Glutamatergic neuron (in vitro differentiated cells): Measurements from ENCODE around the gene HS6ST2. TPM values are rescaled to one million over a fixed set of nuclear protein-coding genes. Genes with fewer than 3 reads are reported as not detected.
A peak's percentile ranks its signal among the peaks of the same experiment; 100 is the strongest.

Source experiments
- DNase-seq: peaks from one replicate; pipeline ENCODE4 v3.0.0; 2022
- H3K27ac Mint-ChIP-seq: one replicate; pipeline ENCODE4 v1.8.0; 2020; ENCODE audit warnings: mild to moderate bottlenecking, mixed read lengths, inconsistent platforms; ENCODE audit not compliant: unreplicated experiment
- H3K27me3 Mint-ChIP-seq: one replicate; pipeline ENCODE4 v1.8.0; 2020; ENCODE audit warnings: mild to moderate bottlenecking, moderate library complexity, mixed read lengths, inconsistent platforms; ENCODE audit not compliant: unreplicated experiment
- H3K36me3 Mint-ChIP-seq: one replicate; pipeline ENCODE4 v1.8.0; 2020; ENCODE audit warnings: mild to moderate bottlenecking, mixed read lengths, inconsistent platforms; ENCODE audit not compliant: unreplicated experiment
- H3K4me1 Mint-ChIP-seq: one replicate; pipeline ENCODE4 v1.8.0; 2020; ENCODE audit warnings: mild to moderate bottlenecking, low read depth, mixed read lengths, inconsistent platforms; ENCODE audit not compliant: unreplicated experiment
- H3K4me3 Mint-ChIP-seq: one replicate; pipeline ENCODE4 v1.8.0; 2020; ENCODE audit warnings: mild to moderate bottlenecking, mixed read lengths, inconsistent platforms; ENCODE audit not compliant: unreplicated experiment
- H3K9me3 Mint-ChIP-seq: one replicate; pipeline ENCODE4 v1.8.0; 2020; ENCODE audit warnings: mild to moderate bottlenecking, moderate library complexity, mixed read lengths, inconsistent platforms; ENCODE audit not compliant: unreplicated experiment
- total RNA-seq: library from RNA; stranded (reverse); fragmentation: NEBNext Ultra II Directional; extraction: Animal tissue kit (Norgen Biotek cat#: 25700); gene quantifications from one replicate; pipeline ENCODE4 v1.2.1, GENCODE V29; 2021; ENCODE audit not compliant: unreplicated experiment
- TF ChIP-seq, protein P1 (sequence below): fragments of 200-600 bp; sonication (generic); IDR thresholded peaks from one replicate; pipeline ENCODE4 v1.5.0; 2021; ENCODE audit not compliant: partially characterized antibody, unreplicated experiment

HS6ST2 gene
- total RNA-seq, 1 donor from 2014 or later: 2.9 TPM

DNA sequence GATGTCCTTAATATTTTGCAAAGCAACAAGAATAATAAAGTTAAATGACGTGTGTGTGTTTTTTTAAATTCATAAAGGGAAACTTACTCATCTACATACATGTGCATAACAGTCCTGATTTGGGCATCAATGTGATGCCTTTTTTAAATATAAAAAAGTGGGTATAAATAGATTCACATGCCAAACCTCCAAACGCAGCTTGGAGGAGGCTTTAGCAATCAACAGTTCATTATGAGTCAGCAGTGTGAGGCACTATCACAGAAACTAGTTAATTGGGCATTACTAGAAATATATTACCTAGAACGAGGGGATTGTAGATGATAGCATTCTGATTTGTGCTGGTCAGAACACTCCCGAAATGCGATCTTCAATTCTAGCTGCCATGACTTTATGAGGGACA is 115.1 kb downstream of the HS6ST2 start:
- no peaks in the 10 kb centered on the region for H3K36me3 Mint-ChIP-seq
- TF ChIP-seq, protein P1, sequence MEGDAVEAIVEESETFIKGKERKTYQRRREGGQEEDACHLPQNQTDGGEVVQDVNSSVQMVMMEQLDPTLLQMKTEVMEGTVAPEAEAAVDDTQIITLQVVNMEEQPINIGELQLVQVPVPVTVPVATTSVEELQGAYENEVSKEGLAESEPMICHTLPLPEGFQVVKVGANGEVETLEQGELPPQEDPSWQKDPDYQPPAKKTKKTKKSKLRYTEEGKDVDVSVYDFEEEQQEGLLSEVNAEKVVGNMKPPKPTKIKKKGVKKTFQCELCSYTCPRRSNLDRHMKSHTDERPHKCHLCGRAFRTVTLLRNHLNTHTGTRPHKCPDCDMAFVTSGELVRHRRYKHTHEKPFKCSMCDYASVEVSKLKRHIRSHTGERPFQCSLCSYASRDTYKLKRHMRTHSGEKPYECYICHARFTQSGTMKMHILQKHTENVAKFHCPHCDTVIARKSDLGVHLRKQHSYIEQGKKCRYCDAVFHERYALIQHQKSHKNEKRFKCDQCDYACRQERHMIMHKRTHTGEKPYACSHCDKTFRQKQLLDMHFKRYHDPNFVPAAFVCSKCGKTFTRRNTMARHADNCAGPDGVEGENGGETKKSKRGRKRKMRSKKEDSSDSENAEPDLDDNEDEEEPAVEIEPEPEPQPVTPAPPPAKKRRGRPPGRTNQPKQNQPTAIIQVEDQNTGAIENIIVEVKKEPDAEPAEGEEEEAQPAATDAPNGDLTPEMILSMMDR: no peak
- peaks cover 4% of the 10 kb centered on the region for H3K4me1 Mint-ChIP-seq
- no peaks in the 10 kb centered on the region for H3K9me3 Mint-ChIP-seq
- no peak overlapping the region for H3K27ac Mint-ChIP-seq
- H3K27me3 Mint-ChIP-seq: no peaks in the 10 kb centered on the region
- no peak overlapping the region for H3K4me3 Mint-ChIP-seq
- DNase-seq: no peak

GRCh38 chrX:132842460-132843238 is 115.8 kb downstream of the HS6ST2 start:
- Mint-ChIP-seq H3K27ac (no peak overlapping the region), H3K36me3 (no peaks in the 10 kb centered on the region), H3K9me3 (no peaks in the 10 kb centered on the region), H3K4me3 (no peak overlapping the region), H3K27me3 (no peaks in the 10 kb centered on the region), H3K4me1 (peaks cover 4% of the 10 kb centered on the region)
- peak; percentile 12 for DNase-seq
- TF ChIP-seq, protein P1: no peak

- no peak overlapping the region for H3K4me3 Mint-ChIP-seq
- TF ChIP-seq, protein P1: no peak
- peaks cover 6% of the 10 kb centered on the region for H3K4me1 Mint-ChIP-seq
- H3K36me3 Mint-ChIP-seq: no peaks in the 10 kb centered on the region
- no peaks in the 10 kb centered on the region for H3K27me3 Mint-ChIP-seq
- H3K27ac Mint-ChIP-seq: no peak overlapping the region
- no peaks in the 10 kb centered on the region for H3K9me3 Mint-ChIP-seq
- no peak for DNase-seq
These were observed 120.5 kb downstream of the HS6ST2 start for GRCh38 chrX:132837967-132838366.

DNA sequence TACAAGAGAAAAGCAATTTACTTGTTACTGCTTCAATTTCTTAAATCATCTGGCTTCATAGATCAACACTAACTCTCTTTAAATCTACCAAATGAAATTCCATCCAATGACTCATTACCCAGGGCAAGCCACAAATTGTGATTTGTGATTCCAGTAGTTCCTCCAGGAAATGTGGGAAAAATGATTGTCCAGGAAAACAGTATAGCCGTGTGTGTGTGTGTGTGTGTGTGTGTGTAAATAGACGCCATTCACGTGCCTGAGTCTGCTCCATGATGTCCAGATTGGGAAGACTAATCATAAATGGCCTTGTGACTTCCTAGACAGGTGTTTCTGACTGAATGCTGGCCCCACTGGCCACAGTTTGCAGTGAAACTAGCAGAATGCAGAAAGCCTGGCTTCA is 121.3 kb downstream of the HS6ST2 start:
- H3K4me1 Mint-ChIP-seq: peaks cover 1% of the 10 kb centered on the region
- no peak for DNase-seq
- H3K36me3 Mint-ChIP-seq: no peaks in the 10 kb centered on the region
- no peaks in the 10 kb centered on the region for H3K27me3 Mint-ChIP-seq
- H3K4me3 Mint-ChIP-seq: no peak overlapping the region
- H3K9me3 Mint-ChIP-seq: no peaks in the 10 kb centered on the region
- H3K27ac Mint-ChIP-seq: no peak overlapping the region
- TF ChIP-seq, protein P1: no peak

GRCh38 chrX:132836471-132836870 is 122.0 kb downstream of the HS6ST2 start:
- Mint-ChIP-seq H3K36me3 (no peaks in the 10 kb centered on the region), H3K9me3 (no peaks in the 10 kb centered on the region), H3K4me3 (no peak overlapping the region), H3K27ac (no peak overlapping the region), H3K4me1 (peaks cover 1% of the 10 kb centered on the region), H3K27me3 (no peaks in the 10 kb centered on the region)
- TF ChIP-seq, protein P1: no peak
- DNase-seq: no peak
